GM12865 (cell line): ENCODE measurements around the gene FLAD1.

Experiments
- DNase-seq: peaks from one replicate; pipeline ENCODE4 v3.0.0; 2010; ENCODE audit warnings: low read depth
- H3K4me3 ChIP-seq: 2 replicates; pipeline ENCODE4 v1.5.1; 2011; ENCODE audit warnings: mild to moderate bottlenecking, low read depth, low read length, control low read depth
- TF ChIP-seq, protein P1 (sequence below): IDR thresholded peaks from 2 replicates; pipeline ENCODE4 v1.5.1; 2011; ENCODE audit warnings: low read length, control low read depth, low read depth, inconsistent platforms; ENCODE audit not compliant: insufficient read depth; ENCODE audit errors: missing control alignments

The FLAD1 gene

GRCh38 chr1:154963643-154964042, 19.5 kb upstream of the FLAD1 start:
- TF ChIP-seq, protein P1, sequence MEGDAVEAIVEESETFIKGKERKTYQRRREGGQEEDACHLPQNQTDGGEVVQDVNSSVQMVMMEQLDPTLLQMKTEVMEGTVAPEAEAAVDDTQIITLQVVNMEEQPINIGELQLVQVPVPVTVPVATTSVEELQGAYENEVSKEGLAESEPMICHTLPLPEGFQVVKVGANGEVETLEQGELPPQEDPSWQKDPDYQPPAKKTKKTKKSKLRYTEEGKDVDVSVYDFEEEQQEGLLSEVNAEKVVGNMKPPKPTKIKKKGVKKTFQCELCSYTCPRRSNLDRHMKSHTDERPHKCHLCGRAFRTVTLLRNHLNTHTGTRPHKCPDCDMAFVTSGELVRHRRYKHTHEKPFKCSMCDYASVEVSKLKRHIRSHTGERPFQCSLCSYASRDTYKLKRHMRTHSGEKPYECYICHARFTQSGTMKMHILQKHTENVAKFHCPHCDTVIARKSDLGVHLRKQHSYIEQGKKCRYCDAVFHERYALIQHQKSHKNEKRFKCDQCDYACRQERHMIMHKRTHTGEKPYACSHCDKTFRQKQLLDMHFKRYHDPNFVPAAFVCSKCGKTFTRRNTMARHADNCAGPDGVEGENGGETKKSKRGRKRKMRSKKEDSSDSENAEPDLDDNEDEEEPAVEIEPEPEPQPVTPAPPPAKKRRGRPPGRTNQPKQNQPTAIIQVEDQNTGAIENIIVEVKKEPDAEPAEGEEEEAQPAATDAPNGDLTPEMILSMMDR, result no peak
- no peak for DNase-seq
- H3K4me3 ChIP-seq, result no peak overlapping the region

DNA sequence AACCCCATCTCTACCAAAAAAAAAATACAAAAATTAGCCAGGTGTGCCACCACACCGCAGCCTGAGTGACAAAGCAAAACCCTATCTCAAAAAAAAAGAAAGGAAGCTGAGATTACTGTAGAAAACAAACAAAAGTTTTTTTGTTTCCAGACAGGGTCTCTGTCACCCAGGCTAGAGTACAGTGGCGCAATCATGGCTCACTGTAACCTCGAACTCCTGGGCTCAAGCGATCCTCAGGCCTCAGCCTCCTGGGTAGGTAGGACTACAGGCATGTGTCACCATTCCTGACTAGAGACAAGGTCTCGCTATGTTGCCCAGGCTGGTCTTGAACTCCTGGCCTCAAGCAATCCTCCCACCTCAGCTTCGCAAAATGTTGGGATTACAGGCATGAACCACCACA, 18.8 kb upstream of the FLAD1 start:
- no peak for DNase-seq
- no peak overlapping the region for H3K4me3 ChIP-seq
- TF ChIP-seq, protein P1, result no peak

DNA sequence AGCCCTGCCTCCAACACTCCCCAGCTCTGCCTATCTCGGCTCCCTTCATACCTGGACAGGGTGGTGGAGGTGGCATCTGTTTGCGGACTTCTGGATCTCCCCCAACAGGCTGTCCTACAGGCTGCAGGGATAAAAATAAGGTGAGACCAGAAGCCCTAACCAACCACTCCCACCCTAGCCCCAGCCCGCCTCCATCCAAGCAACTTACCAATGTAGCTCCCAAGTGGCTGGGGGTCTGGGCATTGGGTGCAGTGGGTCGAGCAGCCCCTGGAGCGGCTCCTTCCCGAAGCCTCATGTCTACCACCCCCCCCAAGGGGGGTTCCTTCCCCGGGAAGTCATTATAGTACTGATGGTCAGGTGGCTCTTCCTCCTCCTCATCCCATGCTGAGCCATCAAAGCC, 17.0 kb upstream of the FLAD1 start:
- no peak overlapping the region for H3K4me3 ChIP-seq
- TF ChIP-seq, protein P1, result no peak
- DNase-seq, result no peak

DNA sequence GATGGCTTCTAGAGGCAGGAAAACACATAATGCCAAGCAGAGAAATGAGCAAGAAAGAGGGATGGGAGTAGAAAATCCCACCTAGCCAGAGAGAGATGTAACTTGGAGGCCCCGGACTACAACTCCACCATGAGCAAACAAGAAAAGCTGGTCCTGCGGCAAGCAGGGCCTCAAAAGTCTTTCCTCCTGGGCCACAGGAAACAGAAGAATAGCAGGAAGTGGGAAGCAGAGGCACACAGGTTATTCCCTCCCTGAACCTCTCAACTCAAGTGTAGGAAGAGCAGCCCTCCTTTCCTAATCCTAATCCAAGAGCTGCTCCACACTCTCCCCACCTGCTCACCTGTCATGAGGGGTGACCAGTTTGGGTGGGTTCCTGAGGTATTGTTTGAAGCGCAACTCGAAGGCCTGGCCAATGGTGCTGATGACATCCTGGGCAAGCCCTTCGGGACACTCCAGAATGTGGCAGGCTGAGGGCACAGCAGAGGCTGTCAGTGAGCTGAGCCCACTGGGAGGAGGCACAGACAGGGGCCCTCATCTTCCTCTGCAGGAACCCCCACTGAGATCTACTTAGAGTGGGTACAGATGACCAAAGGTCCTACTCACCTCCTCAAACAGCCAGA, 15.7 kb upstream of the FLAD1 start:
- H3K4me3 ChIP-seq, result no peak overlapping the region
- DNase-seq, result no peak
- TF ChIP-seq, protein P1, result no peak

DNA sequence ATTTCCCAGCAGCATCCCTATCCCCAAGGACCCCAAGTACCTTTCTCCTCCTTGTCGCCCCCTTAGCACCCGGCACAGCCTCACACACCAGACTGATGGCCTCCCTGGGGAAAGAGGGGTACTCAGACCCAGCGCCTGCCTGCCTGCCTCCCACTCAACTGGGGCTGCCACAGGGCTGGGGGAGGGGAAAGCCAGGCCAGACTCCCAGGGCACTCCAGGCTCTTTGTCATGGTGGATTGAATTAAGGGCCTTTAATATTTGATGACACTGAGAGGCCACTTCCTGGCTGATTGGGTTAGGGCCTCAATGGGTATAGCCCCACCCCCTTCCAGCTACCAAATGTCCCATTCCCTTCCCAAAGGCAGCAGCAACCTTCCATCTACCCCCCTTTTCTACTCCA, 14.4 kb upstream of the FLAD1 start:
- no peak for DNase-seq
- TF ChIP-seq, protein P1, result no peak
- no peak overlapping the region for H3K4me3 ChIP-seq

- no peak overlapping the region for H3K4me3 ChIP-seq
Observed at GRCh38 chr1:154969246-154969645, 13.9 kb upstream of the FLAD1 start.

More at GRCh38 chr1:154969246-154969645, 13.9 kb upstream of the FLAD1 start:
- TF ChIP-seq, protein P1, result no peak
- no peak for DNase-seq
